Right lobe of liver (tissue), 6 donors: ENCODE results near the gene MAP3K2. TPM values are rescaled to one million over a fixed set of nuclear protein-coding genes. Genes with fewer than 3 reads are reported as not detected.

Source experiments
- ATAC-seq, 4 donors: fragments of 200-7000 bp; cut with Tn5 transposase; one replicate each; pipeline ENCODE4 v1.9.1; 2020; ENCODE audit warnings: mild to moderate bottlenecking in 4 of 4, moderate library complexity in 4 of 4
- DNase-seq, 3 donors: peaks; one replicate each; pipeline ENCODE4 v3.0.0-alpha.2; 2020
- H3K27ac ChIP-seq, 3 donors: fragments of 200-600 bp; one replicate each; pipeline ENCODE4 v1.8.0; 2022
- H3K27me3 ChIP-seq, 2 donors: fragments of 200-600 bp; one replicate each; pipeline ENCODE4 v1.8.0; 2022
- H3K36me3 ChIP-seq, 4 donors: fragments of 200-600 bp; sonication (generic) in 1 of 4; one replicate each; pipeline versions ENCODE4 v1.5.1 to v1.8.0; 2017 to 2022; ENCODE audit warnings: control low read depth in 1 of 4
- H3K4me1 ChIP-seq, 4 donors: fragments of 200-600 bp; sonication (generic) in 1 of 4; one replicate each; pipeline versions ENCODE4 v1.5.1 to v1.8.0; 2017 to 2022; ENCODE audit warnings: control low read depth in 1 of 4
- H3K4me3 ChIP-seq, 3 donors: fragments of 200-600 bp; one replicate each; pipeline ENCODE4 v1.8.0; 2022
- H3K9me3 ChIP-seq, 4 donors: fragments of 200-600 bp; sonication (generic) in 1 of 4; one replicate each; pipeline versions ENCODE4 v1.5.1 to v1.8.0; 2017 to 2022; ENCODE audit warnings: control low read depth in 1 of 4
- CTCF ChIP-seq, 4 donors: fragments of 200-600 bp in 3 of 4; fragments of 450-650 bp in 1 of 4; IDR thresholded peaks; one replicate each; pipeline versions ENCODE4 v1.5.1 to v1.8.0; 2016 to 2022; ENCODE audit warnings: antibody characterized with exemption in 4 of 4, mild to moderate bottlenecking in 2 of 4
- POLR2A ChIP-seq: fragments of 450-650 bp; IDR thresholded peaks from one replicate; pipeline ENCODE4 v1.6.1; 2017; ENCODE audit warnings: antibody characterized with exemption, mild to moderate bottlenecking
- WGBS: methylation state at CpG from one replicate; pipeline ENCODE4 v1.1.6; 2018; ENCODE audit warnings: low coverage, low lambda C conversion rate; ENCODE audit not compliant: insufficient coverage; ENCODE audit errors: missing lambda C conversion rate; 5-methylcytosine and 5-hydroxymethylcytosine counted together
- intact Hi-C, 2 donors: fragments of 100-400 bp; cut with DNase I; formaldehyde crosslinking; loops; one replicate each; pipeline versions ENCODE4 v1.11.2 to v1.14.1; 2022
- total RNA-seq, 6 experiments: library from RNA; depleted of rRNA in 2 of 6; stranded (reverse); fragments of >200 nt in 2 of 6; fragmentation: NEBNext Ultra II Directional in 3 of 6; extraction: Animal tissue kit (Norgen Biotek cat#: 25700) in 3 of 6; gene quantifications; one replicate each; pipeline versions ENCODE4 v1.1.0 to v1.2.4, GENCODE V29; 2016 to 2023
- donor health status: DM: no; HTN: yes; CAD: no.
- donor health status: DM: no; HTN: no; CAD: no.
- donor health status: DM: no; HTN: no; CAD: no.
- donor health status: DM: no; HTN: yes; CAD: no.
- donor health status: DM: no; HTN: yes; CAD: no.

MAP3K2 gene
- total RNA-seq, 6 experiments from 2014 or later: 28.6 to 45.1 (median 39.8) TPM

DNA sequence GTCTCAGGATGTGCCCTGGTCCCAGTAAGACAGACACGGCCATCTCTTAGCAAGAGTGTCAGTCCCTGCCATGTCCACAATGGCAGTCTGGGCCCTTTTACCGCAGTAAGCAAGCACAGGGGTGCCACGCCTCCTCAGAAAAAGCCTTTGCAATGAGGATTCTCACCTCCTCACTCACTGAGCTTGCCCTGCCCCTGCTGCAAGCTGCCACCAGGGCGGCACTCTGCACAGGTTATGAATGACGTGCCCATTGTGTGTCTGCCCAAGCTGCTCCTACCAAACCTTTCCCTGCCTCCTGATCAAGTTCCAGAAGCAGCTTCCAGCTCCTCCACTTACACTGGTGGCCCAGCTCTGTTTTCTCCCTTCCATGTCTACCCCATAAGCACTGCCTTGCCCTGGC is 117.1 kb downstream of the MAP3K2 start:
- DNase-seq (no peak), ATAC-seq (peak; percentile 37 to 64 (median 54))
- Histone ChIP-seq H3K27ac (no peak overlapping the region), H3K36me3 (peaks cover 0 to 53% (median 25%) of the 10 kb centered on the region in 4 donors), H3K4me3 (no peak overlapping the region), H3K9me3 (no peaks in the 10 kb centered on the region), H3K4me1 (no peaks in the 10 kb centered on the region), H3K27me3 (no peaks in the 10 kb centered on the region)
- 100% methylated on average over 1 of the region's 5 CpGs for WGBS
- no peak for TF ChIP-seq POLR2A
- TF ChIP-seq CTCF (IDR thresholded peaks at IDR 0.05): peak in 3 of 4 donors; percentile 10 to 45 (median 35)
- intact Hi-C loops: no loop called here

- H3K4me1 ChIP-seq: no peaks in the 10 kb centered on the region
- peaks cover 7 to 41% (median 9%) of the 10 kb centered on the region in 4 donors for H3K36me3 ChIP-seq
- ATAC-seq (no peak), DNase-seq (no peak)
- no peaks in the 10 kb centered on the region for H3K27me3 ChIP-seq
- 86% methylated on average over 7 of the region's 8 CpGs for WGBS
- no peaks in the 10 kb centered on the region for H3K9me3 ChIP-seq
- no peak overlapping the region for H3K4me3 ChIP-seq
- intact Hi-C loops: no loop called here
- TF ChIP-seq POLR2A: no peak
- TF ChIP-seq CTCF (IDR thresholded peaks at IDR 0.05): no peak
- no peak overlapping the region for H3K27ac ChIP-seq
These were observed 125.9 kb downstream of the MAP3K2 start for GRCh38 chr2:127261804-127262406.

DNA sequence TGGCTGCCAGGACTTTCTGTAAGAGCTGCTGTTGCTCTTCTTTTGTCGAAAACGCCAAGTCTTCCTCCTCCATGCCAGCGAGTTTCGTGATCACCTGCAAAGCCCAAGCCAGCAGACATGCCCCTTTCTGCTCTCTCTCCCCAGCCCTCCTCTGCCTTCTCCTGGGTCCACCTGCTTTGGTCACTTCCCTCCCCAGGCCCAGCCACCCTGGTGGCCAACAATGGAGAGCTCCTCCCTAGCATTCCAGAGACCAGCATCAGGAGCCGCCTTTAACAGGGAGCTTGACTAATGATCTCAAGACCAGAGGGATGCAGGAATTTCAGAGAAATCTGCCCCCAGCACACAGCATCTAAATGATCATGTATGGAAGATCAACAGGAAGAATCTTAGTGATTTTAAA is 128.4 kb downstream of the MAP3K2 start:
- intact Hi-C loops: no loop called here
- WGBS: 100% methylated on average over 1 of the region's 5 CpGs
- ATAC-seq: no peak
- TF ChIP-seq CTCF (IDR thresholded peaks at IDR 0.05) (no peak), POLR2A (no peak)
- Histone ChIP-seq H3K4me3 (no peak overlapping the region), H3K27me3 (no peaks in the 10 kb centered on the region), H3K9me3 (no peaks in the 10 kb centered on the region), H3K36me3 (peaks cover 7 to 43% (median 9%) of the 10 kb centered on the region in 4 donors), H3K4me1 (no peaks in the 10 kb centered on the region), H3K27ac (no peak overlapping the region)
- DNase-seq: no peak

GRCh38 chr2:127256866-127257265 is 130.9 kb downstream of the MAP3K2 start:
- Histone ChIP-seq H3K4me1 (no peaks in the 10 kb centered on the region), H3K9me3 (no peaks in the 10 kb centered on the region), H3K27ac (no peak overlapping the region), H3K36me3 (peaks cover 7 to 43% (median 9%) of the 10 kb centered on the region in 4 donors), H3K4me3 (no peak overlapping the region), H3K27me3 (no peaks in the 10 kb centered on the region)
- TF ChIP-seq POLR2A (no peak), CTCF (IDR thresholded peaks at IDR 0.05) (no peak)
- 60% methylated on average over 5 of the region's 8 CpGs for WGBS
- ATAC-seq (no peak), DNase-seq (no peak)
- intact Hi-C loops: no loop called here
